ACC112 (cell line): ENCODE data around the gene KCTD16.

ENCODE experiments used
- H2AFZ ChIP-seq: fragments of 200-600 bp; sonication (generic); one replicate; pipeline ENCODE4 v1.6.0; 2017; ENCODE audit warnings: antibody characterized with exemption, low read length; ENCODE audit not compliant: unreplicated experiment
- H3K27ac ChIP-seq: fragments of 200-600 bp; sonication (generic); 2 replicates; pipeline ENCODE4 v1.5.1; 2014; ENCODE audit warnings: low read depth, mild to moderate bottlenecking, antibody characterized with exemption, low read length, moderate library complexity
- H3K27me3 ChIP-seq: fragments of 200-600 bp; sonication (generic); 2 replicates; pipeline ENCODE4 v1.6.1; 2014; ENCODE audit warnings: mild to moderate bottlenecking, antibody characterized with exemption, low read length, moderate library complexity, mixed read lengths; ENCODE audit not compliant: insufficient read depth
- H3K36me3 ChIP-seq: fragments of 200-600 bp; sonication (generic); 2 replicates; pipeline ENCODE4 v1.6.1; 2016; ENCODE audit warnings: mild to moderate bottlenecking, antibody characterized with exemption, low read length, moderate library complexity, mixed read lengths; ENCODE audit not compliant: insufficient read depth
- H3K4me1 ChIP-seq: fragments of 200-600 bp; sonication (generic); one replicate; pipeline ENCODE4 v1.6.1; 2016; ENCODE audit warnings: low read length, mixed read lengths; ENCODE audit not compliant: insufficient read depth, unreplicated experiment, control insufficient read depth
- H3K4me3 ChIP-seq: fragments of 200-600 bp; sonication (generic); 2 replicates; pipeline ENCODE4 v1.5.1; 2014; ENCODE audit warnings: mild to moderate bottlenecking, low read depth, low read length
- H3K79me2 ChIP-seq: fragments of 200-600 bp; sonication (generic); one replicate; pipeline ENCODE4 v1.6.0; 2016; ENCODE audit warnings: low read length; ENCODE audit not compliant: control insufficient read depth, unreplicated experiment, insufficient read depth

Gene KCTD16

DNA sequence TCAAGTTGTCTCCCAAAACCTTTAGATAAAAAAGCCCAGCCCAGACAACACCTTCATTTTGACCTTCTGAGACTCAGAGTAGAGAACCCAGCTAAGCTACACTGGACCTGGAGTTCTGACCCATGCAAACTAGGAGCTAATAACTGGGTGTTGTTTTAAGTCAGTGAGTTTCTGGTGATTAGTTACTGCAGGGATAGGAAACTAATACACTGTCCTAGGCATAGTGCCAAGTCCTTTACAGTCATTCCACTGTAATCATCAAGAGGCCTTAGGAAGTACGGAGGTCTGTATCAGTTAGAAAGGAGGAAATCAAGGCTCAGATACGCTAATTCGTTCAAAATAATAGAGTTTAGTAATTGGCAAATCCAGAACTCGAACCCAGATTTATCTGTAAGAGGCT lies 197.9 kb downstream of the KCTD16 start:
- peak overlapping the region; percentile 26 for H2AFZ ChIP-seq
- H3K79me2 ChIP-seq = no peaks in the 10 kb centered on the region
- no peak overlapping the region for H3K4me3 ChIP-seq
- no peak overlapping the region for H3K27ac ChIP-seq
- H3K36me3 ChIP-seq = no peaks in the 10 kb centered on the region
- peaks cover 11% of the 10 kb centered on the region for H3K4me1 ChIP-seq
- no peaks in the 10 kb centered on the region for H3K27me3 ChIP-seq

DNA sequence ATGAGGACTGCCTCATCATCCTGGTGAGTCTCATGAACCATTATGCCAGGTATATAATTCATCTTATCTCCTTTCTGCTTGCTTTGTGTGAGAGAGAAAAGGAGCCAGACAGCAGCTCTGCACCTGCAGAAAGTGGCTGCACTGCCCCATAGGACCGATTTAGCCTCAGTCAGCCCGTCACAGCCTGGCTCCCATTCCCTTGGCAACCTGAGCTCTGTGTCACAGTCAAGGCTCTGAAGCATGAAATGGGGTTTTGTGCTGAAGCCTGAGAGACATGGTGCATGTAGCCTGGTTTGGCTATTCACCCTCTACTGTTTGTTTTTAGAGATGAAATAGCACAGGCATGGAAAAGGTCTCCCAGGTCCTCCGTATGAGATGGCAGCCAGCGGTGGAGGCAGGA lies 198.3 kb downstream of the KCTD16 start:
- H3K79me2 ChIP-seq = no peaks in the 10 kb centered on the region
- no peaks in the 10 kb centered on the region for H3K27me3 ChIP-seq
- H2AFZ ChIP-seq = no peak overlapping the region
- H3K4me3 ChIP-seq = no peak overlapping the region
- no peaks in the 10 kb centered on the region for H3K36me3 ChIP-seq
- no peak overlapping the region for H3K27ac ChIP-seq
- peaks cover 11% of the 10 kb centered on the region for H3K4me1 ChIP-seq

DNA sequence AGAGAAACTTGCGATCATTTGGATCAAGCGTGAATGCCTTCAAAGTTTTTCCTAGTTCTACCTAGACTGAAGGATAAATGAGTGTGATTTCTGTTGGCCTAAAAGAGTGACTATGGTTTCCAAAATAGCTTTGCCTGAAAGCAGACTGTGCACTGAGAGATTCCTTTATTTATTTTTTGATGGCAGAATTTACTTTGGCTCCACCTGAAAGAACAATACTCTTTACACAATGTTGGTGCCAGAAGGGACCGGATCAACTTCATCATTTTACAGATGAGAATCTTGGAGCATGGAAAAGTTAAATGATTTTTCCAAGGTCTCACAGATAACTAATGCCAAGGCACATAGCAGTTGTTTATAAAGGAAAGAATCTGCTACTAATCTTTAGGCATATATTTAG lies 199.6 kb downstream of the KCTD16 start:
- Histone ChIP-seq H3K4me1 (peaks cover 11% of the 10 kb centered on the region), H3K79me2 (no peaks in the 10 kb centered on the region), H3K4me3 (no peak overlapping the region), H3K27me3 (no peaks in the 10 kb centered on the region), H3K36me3 (no peaks in the 10 kb centered on the region), H2AFZ (no peak overlapping the region), H3K27ac (no peak overlapping the region)

DNA sequence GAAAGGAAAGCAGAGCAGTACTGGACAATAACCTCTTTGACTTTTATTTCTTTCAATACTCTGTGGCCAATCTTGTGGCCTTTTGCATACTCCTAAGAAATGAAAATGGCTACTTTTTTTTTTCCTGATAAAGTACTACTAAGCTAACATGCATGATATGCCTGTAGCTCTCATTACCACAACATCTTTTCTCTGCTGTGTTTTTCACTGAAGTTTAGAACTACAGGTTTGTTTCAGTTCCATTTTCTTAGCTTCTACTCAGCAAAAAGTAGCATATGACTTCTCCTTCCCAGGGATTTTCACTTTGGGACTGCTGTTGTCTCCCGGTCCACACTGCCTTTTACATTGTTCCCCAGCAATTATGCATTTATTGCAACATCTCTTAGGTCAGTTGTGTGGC lies 204.0 kb downstream of the KCTD16 start:
- Histone ChIP-seq H3K4me3 (no peak overlapping the region), H3K27me3 (no peaks in the 10 kb centered on the region), H3K79me2 (no peaks in the 10 kb centered on the region), H2AFZ (no peak overlapping the region), H3K27ac (no peak overlapping the region), H3K4me1 (no peaks in the 10 kb centered on the region), H3K36me3 (no peaks in the 10 kb centered on the region)

DNA sequence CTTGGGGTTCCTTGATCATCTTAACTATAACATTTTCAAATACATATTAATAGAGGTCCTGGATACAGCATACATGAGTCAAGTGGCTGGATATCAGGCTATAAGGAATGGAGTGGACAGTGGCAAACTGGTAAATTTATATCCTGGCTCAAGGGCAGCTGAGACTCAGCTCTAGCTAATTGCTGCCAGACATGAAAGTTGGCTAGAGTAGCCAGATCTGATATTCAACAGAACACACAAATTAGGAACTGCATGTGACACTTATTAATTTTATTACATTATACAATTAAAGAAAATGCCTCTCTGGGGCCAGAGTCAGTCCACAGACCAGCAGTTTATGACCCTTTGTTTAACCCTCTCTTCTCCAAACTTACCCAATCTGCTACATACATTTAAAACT lies 206.5 kb downstream of the KCTD16 start:
- Histone ChIP-seq H3K79me2 (no peaks in the 10 kb centered on the region), H2AFZ (no peak overlapping the region), H3K4me3 (no peak overlapping the region), H3K4me1 (no peaks in the 10 kb centered on the region), H3K36me3 (no peaks in the 10 kb centered on the region), H3K27ac (no peak overlapping the region), H3K27me3 (no peaks in the 10 kb centered on the region)

DNA sequence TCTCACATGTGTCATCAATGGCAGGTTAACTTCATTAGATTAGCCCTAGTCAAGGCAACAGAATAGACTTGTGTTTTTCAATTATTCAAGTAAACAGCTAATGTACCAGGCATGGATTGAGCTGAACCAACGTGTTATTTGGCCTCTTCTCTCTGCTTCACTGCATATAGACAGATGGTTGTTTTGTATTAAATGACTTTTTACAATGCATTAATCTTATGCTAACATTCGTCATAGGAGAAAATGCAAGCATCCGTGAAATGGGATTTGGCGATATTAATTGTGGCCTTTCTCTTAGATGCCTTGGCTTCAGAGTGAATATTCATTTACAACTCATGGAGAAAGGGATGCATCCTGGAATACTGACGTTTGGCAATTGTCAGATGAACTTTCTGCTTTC lies 208.0 kb downstream of the KCTD16 start:
- H3K79me2 ChIP-seq = no peaks in the 10 kb centered on the region
- H3K27ac ChIP-seq = no peak overlapping the region
- H2AFZ ChIP-seq = no peak overlapping the region
- no peaks in the 10 kb centered on the region for H3K4me1 ChIP-seq
- H3K27me3 ChIP-seq = no peaks in the 10 kb centered on the region
- no peaks in the 10 kb centered on the region for H3K36me3 ChIP-seq
- H3K4me3 ChIP-seq = no peak overlapping the region

DNA sequence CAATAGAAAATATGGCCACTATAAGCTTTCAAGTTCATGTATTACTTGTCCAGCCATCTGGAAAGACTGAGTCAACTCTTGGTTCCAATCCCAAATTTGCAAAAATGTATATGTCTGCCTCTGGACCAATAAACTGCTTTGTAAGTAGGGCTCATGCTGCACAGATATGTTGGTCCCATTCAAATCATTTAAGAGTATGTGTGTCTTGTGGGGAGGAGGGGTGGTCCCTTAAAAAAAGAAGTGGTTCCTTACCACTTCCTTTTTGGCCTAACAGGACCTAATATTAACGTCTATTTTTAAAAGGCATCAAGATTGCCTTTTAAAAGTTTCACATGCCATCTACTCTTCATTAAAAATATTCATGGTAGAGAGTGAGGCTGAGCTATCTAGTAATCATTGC lies 214.9 kb downstream of the KCTD16 start:
- H3K4me3 ChIP-seq = no peak overlapping the region
- no peaks in the 10 kb centered on the region for H3K27me3 ChIP-seq
- no peaks in the 10 kb centered on the region for H3K36me3 ChIP-seq
- H2AFZ ChIP-seq = no peak overlapping the region
- H3K27ac ChIP-seq = no peak overlapping the region
- H3K79me2 ChIP-seq = no peaks in the 10 kb centered on the region
- no peaks in the 10 kb centered on the region for H3K4me1 ChIP-seq

DNA sequence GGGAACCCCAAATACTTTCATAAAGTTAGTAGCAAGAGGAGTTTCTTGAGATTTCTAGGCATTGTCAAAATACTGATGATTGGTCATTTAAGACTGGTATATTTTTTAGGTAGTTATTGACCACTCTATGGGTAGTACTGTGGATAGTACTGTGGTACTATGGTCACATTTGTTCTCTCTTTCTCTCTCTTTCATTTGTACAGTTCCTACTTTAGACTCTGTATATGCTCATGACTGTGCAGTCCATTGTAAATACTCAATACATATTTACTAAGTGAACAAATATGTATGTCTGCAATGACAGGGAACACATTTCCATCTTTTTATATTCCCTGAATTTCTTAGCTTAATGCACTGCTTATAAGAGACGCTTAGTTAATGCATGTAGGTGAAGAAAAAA lies 215.6 kb downstream of the KCTD16 start:
- no peak overlapping the region for H3K27ac ChIP-seq
- no peaks in the 10 kb centered on the region for H3K4me1 ChIP-seq
- no peak overlapping the region for H2AFZ ChIP-seq

DNA sequence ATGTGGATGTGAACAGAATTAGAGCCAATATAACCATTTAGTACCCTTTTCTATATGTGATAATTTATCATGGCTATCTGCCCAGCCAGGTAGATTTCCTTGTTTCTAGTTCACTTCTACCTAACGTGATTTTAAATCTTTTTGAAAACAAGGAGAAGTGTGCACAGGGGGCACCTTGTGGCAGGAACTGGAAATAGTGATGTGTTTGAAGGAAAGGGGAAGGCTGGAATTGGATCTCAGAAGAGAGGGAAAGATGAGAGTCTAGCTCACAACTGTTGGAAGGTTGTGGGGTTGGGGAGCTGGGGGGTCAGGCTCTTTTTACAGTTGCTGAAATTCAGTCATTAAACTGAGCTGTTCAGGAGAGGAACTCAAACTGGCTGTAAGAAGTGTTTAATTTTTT lies 219.5 kb downstream of the KCTD16 start:
- Histone ChIP-seq H3K4me1 (no peaks in the 10 kb centered on the region), H3K79me2 (no peaks in the 10 kb centered on the region), H3K4me3 (no peak overlapping the region; the same call in 1 of the 2 replicates), H2AFZ (peak overlapping the region; percentile 13), H3K27ac (no peak overlapping the region), H3K36me3 (no peaks in the 10 kb centered on the region), H3K27me3 (no peaks in the 10 kb centered on the region)

More for the DNA sequence above, 215.6 kb downstream of the KCTD16 start:
- H3K79me2 ChIP-seq = no peaks in the 10 kb centered on the region
- H3K36me3 ChIP-seq = no peaks in the 10 kb centered on the region
- H3K27me3 ChIP-seq = no peaks in the 10 kb centered on the region
- H3K4me3 ChIP-seq = no peak overlapping the region

DNA sequence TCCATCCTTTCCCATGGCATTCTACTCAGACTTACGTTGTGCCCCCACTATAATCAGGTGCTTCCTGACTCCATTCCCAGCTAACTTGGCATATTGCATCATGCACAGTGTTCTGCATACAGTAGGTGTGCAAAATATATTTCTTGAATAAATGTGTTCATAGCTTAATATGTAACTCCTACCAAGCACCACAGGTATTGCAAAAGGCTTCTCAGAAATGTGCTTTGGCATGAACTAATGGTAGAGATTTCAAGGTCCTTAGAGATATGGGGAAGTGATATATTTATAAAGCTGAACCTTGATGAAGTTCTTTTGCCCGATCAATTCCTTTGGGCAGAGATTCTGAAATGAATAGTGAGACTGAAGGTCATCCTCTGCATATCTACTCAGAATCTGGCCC lies 220.4 kb downstream of the KCTD16 start:
- Histone ChIP-seq H2AFZ (no peak overlapping the region), H3K27ac (no peak overlapping the region), H3K36me3 (no peaks in the 10 kb centered on the region), H3K4me1 (no peaks in the 10 kb centered on the region), H3K27me3 (no peaks in the 10 kb centered on the region), H3K79me2 (no peaks in the 10 kb centered on the region), H3K4me3 (no peak overlapping the region)

DNA sequence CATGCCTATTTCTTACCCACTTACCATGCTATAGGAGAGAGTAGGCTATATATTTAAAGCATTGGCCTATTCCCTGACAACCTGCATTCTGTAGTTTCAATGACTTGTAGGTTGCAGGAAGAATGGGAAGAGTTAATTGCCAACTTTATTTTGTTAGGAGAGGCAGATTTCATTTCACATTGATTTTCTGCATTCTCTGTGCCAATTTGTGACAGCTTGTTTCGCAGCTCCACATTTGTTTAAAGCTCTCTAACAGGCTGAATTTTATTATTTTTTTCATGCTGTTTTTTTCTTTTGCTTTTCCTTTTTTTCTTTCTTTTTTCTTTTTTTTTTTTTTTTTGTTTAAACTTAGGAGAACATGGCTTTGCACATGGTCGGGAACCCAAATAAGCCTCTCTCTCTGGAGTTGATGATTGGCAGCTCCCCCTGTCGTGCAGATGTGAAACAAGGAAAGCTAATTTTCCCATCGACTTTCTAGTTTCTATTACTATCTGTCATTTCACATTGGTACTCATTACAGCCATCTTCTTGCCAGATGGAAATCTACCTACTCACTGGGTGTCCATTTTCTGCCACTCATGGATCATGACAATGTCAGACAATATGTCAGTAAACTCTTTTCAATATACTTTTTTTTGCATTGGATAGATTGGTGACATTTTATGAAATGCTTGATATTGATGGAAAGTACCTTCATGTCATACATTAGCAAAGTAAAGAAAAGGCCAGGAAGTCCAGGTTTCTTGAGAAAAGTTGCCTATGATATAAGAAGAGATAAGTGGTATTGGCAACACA lies 223.2 kb downstream of the KCTD16 start:
- H3K36me3 ChIP-seq = no peaks in the 10 kb centered on the region
- H3K27me3 ChIP-seq = no peaks in the 10 kb centered on the region
- H3K27ac ChIP-seq = no peak overlapping the region
- H2AFZ ChIP-seq = no peak overlapping the region
- H3K4me3 ChIP-seq = no peak overlapping the region
- no peaks in the 10 kb centered on the region for H3K4me1 ChIP-seq
- no peaks in the 10 kb centered on the region for H3K79me2 ChIP-seq
